Effector CD4-positive, alpha-beta T cell (primary cell): ENCODE measurements around the gene MAPK4.

Experiments
- DNase-seq: peaks from one replicate; pipeline ENCODE4 v3.0.0-alpha.2; 2020

Gene MAPK4

GRCh38 chr18:50656396-50656795 lies 96.5 kb downstream of the MAPK4 start:
- DNase-seq: no peak

GRCh38 chr18:50656841-50657470 lies 97.1 kb downstream of the MAPK4 start:
- no peak for DNase-seq

- DNase-seq: no peak
These were observed 98.7 kb downstream of the MAPK4 start for GRCh38 chr18:50658601-50659000.

- DNase-seq: no peak
These were observed 99.5 kb downstream of the MAPK4 start for GRCh38 chr18:50659091-50660003.

GRCh38 chr18:50661013-50661412 lies 101.1 kb downstream of the MAPK4 start:
- DNase-seq: no peak

GRCh38 chr18:50662177-50662576 lies 102.3 kb downstream of the MAPK4 start:
- no peak for DNase-seq

- no peak for DNase-seq
These were observed 103.0 kb downstream of the MAPK4 start for GRCh38 chr18:50662775-50663383.

- no peak for DNase-seq
These were observed 103.9 kb downstream of the MAPK4 start for GRCh38 chr18:50663626-50664441.

- no peak for DNase-seq
These were observed 105.1 kb downstream of the MAPK4 start for GRCh38 chr18:50665015-50665414.

- no peak for DNase-seq
These were observed 105.6 kb downstream of the MAPK4 start for GRCh38 chr18:50665519-50665918.

GRCh38 chr18:50666536-50666935 lies 106.6 kb downstream of the MAPK4 start:
- DNase-seq: no peak

- no peak for DNase-seq
These were observed 111.5 kb downstream of the MAPK4 start for GRCh38 chr18:50671376-50671775.

GRCh38 chr18:50674307-50674980 lies 114.6 kb downstream of the MAPK4 start:
- no peak for DNase-seq

- no peak for DNase-seq
These were observed 115.2 kb downstream of the MAPK4 start for GRCh38 chr18:50675043-50675442.

GRCh38 chr18:50678651-50679050 lies 118.8 kb downstream of the MAPK4 start:
- no peak for DNase-seq

- DNase-seq: no peak
These were observed 119.2 kb downstream of the MAPK4 start for GRCh38 chr18:50679056-50679455.

- no peak for DNase-seq
These were observed 119.8 kb downstream of the MAPK4 start for GRCh38 chr18:50679656-50680055.

GRCh38 chr18:50680966-50681365 lies 121.1 kb downstream of the MAPK4 start:
- DNase-seq: no peak

- DNase-seq: no peak
These were observed 123.0 kb downstream of the MAPK4 start for GRCh38 chr18:50682852-50683251.

- no peak for DNase-seq
These were observed 126.5 kb downstream of the MAPK4 start for GRCh38 chr18:50686409-50686808.

GRCh38 chr18:50687491-50687890 lies 127.6 kb downstream of the MAPK4 start:
- no peak for DNase-seq

GRCh38 chr18:50689578-50689977 lies 129.7 kb downstream of the MAPK4 start:
- no peak for DNase-seq
